HepG2 (cell line): ENCODE results near the gene TMEM141. TPM values are rescaled to one million over a fixed set of nuclear protein-coding genes. Genes with fewer than 3 reads are reported as not detected.

Experiments used
- ATAC-seq: fragments of 200-7000 bp; cut with Tn5 transposase; 3 replicates; pipeline ENCODE4 v1.9.1; 2020; ENCODE audit warnings: mild to moderate bottlenecking, moderate library complexity
- BruUV-seq: library from RNA; stranded (reverse); fragments of 400-500 nt; replicated peaks from 2 replicates; lab custom pipeline; 2021; lab: Mats Ljungman, UMichigan
- CTCF ChIA-PET: fragments of 300-600 bp; formaldehyde crosslinking; extraction: SDS; loops from one replicate; lab custom pipeline; 2021; ENCODE audit warnings: low total read pairs, inconsistent platforms, low intra/inter-chr PET ratio; lab: Yijun Ruan, JAX
- POLR2A ChIA-PET: fragments of 350-600 bp; sonication (Branson Sonifier 250); formaldehyde crosslinking; loops from one replicate; lab custom pipeline; 2020; ENCODE audit warnings: antibody characterized with exemption, inconsistent platforms; lab: Yijun Ruan, JAX
- DNase-seq: peaks from one replicate; pipeline ENCODE4 v3.0.0-alpha.2; 2015; ENCODE audit warnings: low spot score
- FAIRE-seq: peaks from 3 replicates; lab custom pipeline; 2011; peaks lifted over from hg19 to GRCh38; lab: Jason Lieb, UNC
- H2AFZ ChIP-seq: one replicate; pipeline ENCODE4 v1.6.1; 2011; ENCODE audit warnings: low read length, inconsistent platforms
- H3K27ac ChIP-seq: fragments of 300-600 bp; 3 replicates; pipeline ENCODE4 v1.8.0; 2011; ENCODE audit warnings: mixed run types, mild to moderate bottlenecking, mixed read lengths, low read length, inconsistent platforms; ENCODE audit not compliant: insufficient read depth; ENCODE audit errors: extremely low read length
- H3K27me3 ChIP-seq, 2 experiments: fragments of 200-600 bp in 1 of 2; 2 replicates in 1 of 2; 3 replicates in 1 of 2; pipeline versions ENCODE4 v1.6.0 to v1.8.0; 2011; ENCODE audit warnings: low read length in 2 of 2, mild to moderate bottlenecking in 2 of 2, moderate library complexity in 2 of 2, inconsistent platforms in 1 of 2; ENCODE audit not compliant: insufficient read depth in 2 of 2, control insufficient read depth in 1 of 2
- H3K36me3 ChIP-seq, 2 experiments: fragments of 200-600 bp in 1 of 2; replicated peaks in 1 of 2; 2 replicates in 1 of 2; 3 replicates in 1 of 2; pipeline versions ENCODE4 v1.5.1 to v1.8.0; 2011; ENCODE audit warnings: low read length in 2 of 2, inconsistent platforms in 1 of 2; ENCODE audit not compliant: insufficient read depth in 2 of 2, control insufficient read depth in 1 of 2
- H3K4me1 ChIP-seq: 2 replicates; pipeline ENCODE4 v1.5.1; 2012; ENCODE audit warnings: low read length, inconsistent platforms; ENCODE audit not compliant: insufficient read depth
- H3K4me2 ChIP-seq: 2 replicates; pipeline ENCODE4 v1.6.0; 2011; ENCODE audit warnings: low read depth, low read length, inconsistent platforms
- H3K4me3 ChIP-seq, 3 experiments: fragments of 200-600 bp in 1 of 3; sonication (generic), shearing (Covaris generic) in 1 of 3; replicated peaks in 1 of 3; 2 replicates each; pipeline ENCODE4 v1.5.1; 2011 to 2016; ENCODE audit warnings: low read length in 3 of 3, inconsistent platforms in 2 of 3, low read depth in 2 of 3, mild to moderate bottlenecking in 2 of 3, control low read depth in 1 of 3, mixed read lengths in 1 of 3; ENCODE audit not compliant: insufficient read depth in 1 of 3
- H3K79me2 ChIP-seq: one replicate; pipeline ENCODE4 v1.6.1; 2011; ENCODE audit warnings: low read length, inconsistent platforms; ENCODE audit not compliant: insufficient read depth
- H3K9ac ChIP-seq: 2 replicates; pipeline ENCODE4 v1.6.0; 2011; ENCODE audit warnings: mild to moderate bottlenecking, low read depth, low read length, inconsistent platforms; ENCODE audit not compliant: insufficient read depth
- H3K9me3 ChIP-seq: 2 replicates; pipeline ENCODE4 v1.5.1; 2012; ENCODE audit warnings: mild to moderate bottlenecking, low read length
- H4K20me1 ChIP-seq: 2 replicates; pipeline ENCODE4 v1.6.0; 2011; ENCODE audit warnings: inconsistent platforms, mild to moderate bottlenecking, low read length, moderate library complexity; ENCODE audit not compliant: insufficient read depth
- AHR ChIP-seq: IDR thresholded peaks from 2 replicates; pipeline ENCODE4 v1.6.1; 2018; ENCODE audit warnings: missing genetic modification reagents, missing compliant biosample characterization
- BCL6 ChIP-seq: IDR thresholded peaks from 2 replicates; pipeline ENCODE4 v1.6.1; 2016; ENCODE audit warnings: missing genetic modification reagents, missing compliant biosample characterization
- FOXJ3 ChIP-seq: sonication (generic); formaldehyde crosslinking; IDR thresholded peaks from 2 replicates; pipeline ENCODE4 v1.4.0; 2020; ENCODE audit warnings: missing genetic modification reagents, mild to moderate bottlenecking, borderline replicate concordance
- FOXK1 ChIP-seq: sonication (generic); formaldehyde crosslinking; IDR thresholded peaks from 2 replicates; pipeline ENCODE4 v1.4.0; 2020; ENCODE audit warnings: low read depth, missing genetic modification reagents, borderline replicate concordance
- IKZF4 ChIP-seq: sonication (generic); formaldehyde crosslinking; IDR thresholded peaks from 2 replicates; pipeline ENCODE4 v1.5.1; 2020; ENCODE audit warnings: borderline replicate concordance, mild to moderate bottlenecking, low read depth, missing genetic modification reagents; ENCODE audit errors: not compliant biosample characterization
- KLF13 ChIP-seq: sonication (generic); formaldehyde crosslinking; IDR thresholded peaks from 2 replicates; pipeline ENCODE4 v1.4.0; 2020; ENCODE audit warnings: mild to moderate bottlenecking, missing genetic modification reagents
- MEIS1 ChIP-seq: sonication (generic); formaldehyde crosslinking; IDR thresholded peaks from 2 replicates; pipeline ENCODE4 v1.9.0; 2021; ENCODE audit warnings: mild to moderate bottlenecking, missing genetic modification reagents, moderate library complexity, borderline replicate concordance
- MZF1 ChIP-seq: sonication (generic); formaldehyde crosslinking; IDR thresholded peaks from 2 replicates; pipeline ENCODE4 v1.8.1; 2023; ENCODE audit warnings: mild to moderate bottlenecking, missing genetic modification reagents, borderline replicate concordance
- PATZ1 ChIP-seq: sonication (generic); formaldehyde crosslinking; IDR thresholded peaks from 2 replicates; pipeline ENCODE4 v1.4.0; 2020; ENCODE audit warnings: missing genetic modification reagents
- STAT6 ChIP-seq: sonication (generic); formaldehyde crosslinking; IDR thresholded peaks from 2 replicates; pipeline ENCODE4 v1.4.0; 2020; ENCODE audit warnings: missing genetic modification reagents, mild to moderate bottlenecking, borderline replicate concordance
- ZIK1 ChIP-seq: sonication (generic); formaldehyde crosslinking; IDR thresholded peaks from 2 replicates; pipeline ENCODE4 v1.5.0; 2020; ENCODE audit warnings: mild to moderate bottlenecking, low read depth, missing genetic modification reagents, borderline replicate concordance
- ZNF510 ChIP-seq: sonication (generic); formaldehyde crosslinking; IDR thresholded peaks from 2 replicates; pipeline ENCODE4 v1.4.0; 2020; ENCODE audit warnings: low read depth, mild to moderate bottlenecking, missing genetic modification reagents
- ZNF639 ChIP-seq: conservative IDR thresholded peaks from 2 replicates; pipeline ENCODE4 v1.6.1; 2018; ENCODE audit warnings: missing genetic modification reagents
- ZNF775 ChIP-seq: sonication (generic); formaldehyde crosslinking; IDR thresholded peaks from 2 replicates; pipeline ENCODE4 v1.4.0; 2020; ENCODE audit warnings: missing genetic modification reagents, mild to moderate bottlenecking, moderate library complexity, borderline replicate concordance
- WGBS: methylation state at CpG from one replicate; pipeline ENCODE4 v1.1.6; 2017; ENCODE audit warnings: low lambda C conversion rate; 5-methylcytosine and 5-hydroxymethylcytosine counted together
- in situ Hi-C: cut with HindIII; loops from 2 replicates; pipeline ENCODE4 v1.10.0; 2017; ENCODE audit warnings: low pct_unique_long_range_greater_than_20kb; ENCODE audit not compliant: extremely low pct_ligation_motif_present
- intact Hi-C: fragments of 100-400 bp; cut with micrococcal nuclease; formaldehyde crosslinking; loops from one replicate; pipeline ENCODE4 v1.10.0; 2022; ENCODE audit not compliant: unreplicated experiment
- polyA plus RNA-seq, 8 experiments: library from polyadenylated mRNA; depleted of rRNA in 3 of 8; stranded (reverse) in 7 of 8; unstranded in 1 of 8; fragments of >200 nt; fragmentation: Illumina TruSeq in 4 of 8; extraction: Trizol in 4 of 8; gene quantifications; 2 replicates each; pipeline versions ENCODE4 v1.2.1 to v1.2.3, GENCODE V29; 2011 to 2016; ENCODE audit warnings: low read depth in 4 of 8, missing spikeins in 1 of 8, mixed read lengths in 1 of 8; ENCODE audit not compliant: insufficient read depth in 1 of 8
- total RNA-seq, 5 experiments: library from RNA; depleted of rRNA; stranded (reverse); fragments of >200 nt; fragmentation: Illumina TruSeq; extraction: Trizol; gene quantifications; 2 replicates each; pipeline ENCODE4 v1.2.3, GENCODE V29; 2016; ENCODE audit warnings: low read depth in 1 of 5
- TF ChIP-seq, protein P1 (sequence below): sonication (generic); formaldehyde crosslinking; IDR thresholded peaks from 2 replicates; pipeline ENCODE4; 2020; ENCODE audit warnings: missing genetic modification reagents, mild to moderate bottlenecking, borderline replicate concordance

The TMEM141 gene
- total and polyA plus RNA-seq, 2 of the 13 experiments (the other 11 are each of a cell fraction or from before 2014, with no cell fraction given): 81.0 to 202 TPM

- intact Hi-C loops: no loop called here
- TF ChIP-seq KLF13 (CRISPR knock-in tag) (no peak), MZF1 (CRISPR knock-in tag) (no peak), FOXK1 (CRISPR knock-in tag) (no peak), PATZ1 (no peak), AHR (CRISPR knock-in tag) (no peak), IKZF4 (no peak), MEIS1 (CRISPR knock-in tag) (no peak), FOXJ3 (CRISPR knock-in tag) (no peak), ZNF775 (CRISPR knock-in tag) (no peak), ZNF510 (no peak), BCL6 (CRISPR knock-in tag) (no peak), STAT6 (CRISPR knock-in tag) (no peak), ZNF639 (CRISPR knock-in tag) (no peak), ZIK1 (no peak)
- TF ChIP-seq, protein P1, sequence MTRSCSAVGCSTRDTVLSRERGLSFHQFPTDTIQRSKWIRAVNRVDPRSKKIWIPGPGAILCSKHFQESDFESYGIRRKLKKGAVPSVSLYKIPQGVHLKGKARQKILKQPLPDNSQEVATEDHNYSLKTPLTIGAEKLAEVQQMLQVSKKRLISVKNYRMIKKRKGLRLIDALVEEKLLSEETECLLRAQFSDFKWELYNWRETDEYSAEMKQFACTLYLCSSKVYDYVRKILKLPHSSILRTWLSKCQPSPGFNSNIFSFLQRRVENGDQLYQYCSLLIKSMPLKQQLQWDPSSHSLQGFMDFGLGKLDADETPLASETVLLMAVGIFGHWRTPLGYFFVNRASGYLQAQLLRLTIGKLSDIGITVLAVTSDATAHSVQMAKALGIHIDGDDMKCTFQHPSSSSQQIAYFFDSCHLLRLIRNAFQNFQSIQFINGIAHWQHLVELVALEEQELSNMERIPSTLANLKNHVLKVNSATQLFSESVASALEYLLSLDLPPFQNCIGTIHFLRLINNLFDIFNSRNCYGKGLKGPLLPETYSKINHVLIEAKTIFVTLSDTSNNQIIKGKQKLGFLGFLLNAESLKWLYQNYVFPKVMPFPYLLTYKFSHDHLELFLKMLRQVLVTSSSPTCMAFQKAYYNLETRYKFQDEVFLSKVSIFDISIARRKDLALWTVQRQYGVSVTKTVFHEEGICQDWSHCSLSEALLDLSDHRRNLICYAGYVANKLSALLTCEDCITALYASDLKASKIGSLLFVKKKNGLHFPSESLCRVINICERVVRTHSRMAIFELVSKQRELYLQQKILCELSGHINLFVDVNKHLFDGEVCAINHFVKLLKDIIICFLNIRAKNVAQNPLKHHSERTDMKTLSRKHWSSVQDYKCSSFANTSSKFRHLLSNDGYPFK: no peak
Measured at GRCh38 chr9:136771907-136772415, 19.2 kb upstream of the TMEM141 start.

More at GRCh38 chr9:136771907-136772415, 19.2 kb upstream of the TMEM141 start:
- in situ Hi-C loops: loop anchor here (10.0 kb wide), 1 partner anchor 273 kb away; the partner anchor contains the start of gene NPDC1
- Histone ChIP-seq H3K79me2 (no peaks in the 10 kb centered on the region), H3K27me3 (0 out of 5 replicates have a peak, but pooled peaks cover 0 to 4% of the 10 kb centered on the region in 2 experiments), H3K9me3 (peaks cover 6% of the 10 kb centered on the region; the same call in 1 of the 2 replicates), H3K9ac (no peak overlapping the region), H3K4me1 (peaks cover 24% of the 10 kb centered on the region), H3K36me3 (no peaks in the 10 kb centered on the region), H3K4me3 (no peak overlapping the region), H3K27ac (no peak overlapping the region), H2AFZ (no peak overlapping the region), H3K4me2 (no peak overlapping the region), H4K20me1 (no peaks in the 10 kb centered on the region)
- ChIA-PET POLR2A (no interaction called here), CTCF (no interaction called here)
- WGBS: 47% methylated on average over 3 of the region's 3 CpGs
- ATAC-seq: no peak
- no peak for DNase-seq
- no peak for FAIRE-seq
- no TSS peak for BruUV-seq
